Measurements from ENCODE around the gene MIA. TPM values are rescaled to one million over a fixed set of nuclear protein-coding genes. Genes with fewer than 3 reads are reported as not detected.
"Not testable (repeated sequence)": the region's sequence is repeated elsewhere in the genome, so short reads cannot be mapped to it uniquely, and the experiment has no call there.

MIA gene
- total RNA-seq (ENCODE audit: low replicate concordance): not detected in 2 replicates

GRCh38 chr19:40774916-40775631 is at the start of gene MIA:
Gene MIA, plus strand, starts transcription at chr19:40775521. Its CDS starts 22 bp downstream, at chr19:40775543.
- TF ChIP-seq, protein P1, sequence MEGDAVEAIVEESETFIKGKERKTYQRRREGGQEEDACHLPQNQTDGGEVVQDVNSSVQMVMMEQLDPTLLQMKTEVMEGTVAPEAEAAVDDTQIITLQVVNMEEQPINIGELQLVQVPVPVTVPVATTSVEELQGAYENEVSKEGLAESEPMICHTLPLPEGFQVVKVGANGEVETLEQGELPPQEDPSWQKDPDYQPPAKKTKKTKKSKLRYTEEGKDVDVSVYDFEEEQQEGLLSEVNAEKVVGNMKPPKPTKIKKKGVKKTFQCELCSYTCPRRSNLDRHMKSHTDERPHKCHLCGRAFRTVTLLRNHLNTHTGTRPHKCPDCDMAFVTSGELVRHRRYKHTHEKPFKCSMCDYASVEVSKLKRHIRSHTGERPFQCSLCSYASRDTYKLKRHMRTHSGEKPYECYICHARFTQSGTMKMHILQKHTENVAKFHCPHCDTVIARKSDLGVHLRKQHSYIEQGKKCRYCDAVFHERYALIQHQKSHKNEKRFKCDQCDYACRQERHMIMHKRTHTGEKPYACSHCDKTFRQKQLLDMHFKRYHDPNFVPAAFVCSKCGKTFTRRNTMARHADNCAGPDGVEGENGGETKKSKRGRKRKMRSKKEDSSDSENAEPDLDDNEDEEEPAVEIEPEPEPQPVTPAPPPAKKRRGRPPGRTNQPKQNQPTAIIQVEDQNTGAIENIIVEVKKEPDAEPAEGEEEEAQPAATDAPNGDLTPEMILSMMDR (IDR thresholded peaks at IDR 0.05; ENCODE audit: insufficient read depth, low read length): no peak
- H3K4me3 ChIP-seq (ENCODE audit: low read depth, low read length): no peak within 1 kb of the TSS

GRCh38 chr19:40726279-40726678 is 49.0 kb upstream of the MIA start:
- H3K4me3 ChIP-seq (ENCODE audit: low read depth, low read length): no peak overlapping the region
- no peak for DNase-seq (ENCODE audit: low read depth)
- TF ChIP-seq, protein P1 (IDR thresholded peaks at IDR 0.05; ENCODE audit: insufficient read depth, low read length): no peak

More at GRCh38 chr19:40774916-40775631, at the start of gene MIA:
- DNase-seq (ENCODE audit: low read depth): no peak

DNA sequence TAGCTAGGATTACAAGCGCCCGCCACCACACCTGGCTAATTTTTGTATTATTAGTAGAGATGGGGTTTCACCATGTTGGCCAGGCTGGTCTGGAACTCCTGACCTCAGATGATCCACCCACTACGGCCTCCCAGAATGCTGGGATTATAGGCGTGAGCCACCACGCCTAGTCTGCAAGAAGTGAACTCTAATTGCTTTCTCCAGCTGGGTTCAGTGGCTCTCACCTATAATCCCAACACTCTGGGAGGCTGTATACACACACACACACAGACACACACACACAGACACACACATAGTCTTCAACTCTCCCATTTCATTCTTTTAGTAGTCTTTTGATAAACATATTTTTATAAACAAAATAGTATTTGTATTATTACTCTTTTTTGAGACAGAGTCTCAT is 45.3 kb upstream of the MIA start:
- DNase-seq (ENCODE audit: low read depth); H3K4me3 ChIP-seq (ENCODE audit: low read depth, low read length): not testable (repeated sequence)

DNA sequence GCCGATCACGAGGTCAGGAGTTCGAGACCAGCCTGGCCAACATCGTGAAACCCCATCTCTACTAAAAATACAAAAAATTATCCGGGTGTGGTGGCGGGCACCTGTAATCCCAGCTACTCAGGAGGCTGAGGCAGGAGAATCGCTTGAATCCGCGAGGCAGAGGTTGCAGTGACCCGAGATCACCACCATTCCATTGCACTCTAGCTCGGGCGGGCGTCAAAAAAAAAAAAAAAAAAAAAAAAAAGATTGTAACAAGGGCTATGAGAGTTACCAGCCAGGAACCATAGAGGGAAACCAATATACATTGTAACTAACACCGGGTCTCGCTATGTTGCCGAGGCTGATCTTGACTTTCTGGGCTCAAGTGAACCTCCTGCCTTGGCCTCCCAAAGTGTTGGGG is 43.0 kb upstream of the MIA start:
- not testable (repeated sequence) for H3K4me3 ChIP-seq (ENCODE audit: low read depth, low read length)

DNA sequence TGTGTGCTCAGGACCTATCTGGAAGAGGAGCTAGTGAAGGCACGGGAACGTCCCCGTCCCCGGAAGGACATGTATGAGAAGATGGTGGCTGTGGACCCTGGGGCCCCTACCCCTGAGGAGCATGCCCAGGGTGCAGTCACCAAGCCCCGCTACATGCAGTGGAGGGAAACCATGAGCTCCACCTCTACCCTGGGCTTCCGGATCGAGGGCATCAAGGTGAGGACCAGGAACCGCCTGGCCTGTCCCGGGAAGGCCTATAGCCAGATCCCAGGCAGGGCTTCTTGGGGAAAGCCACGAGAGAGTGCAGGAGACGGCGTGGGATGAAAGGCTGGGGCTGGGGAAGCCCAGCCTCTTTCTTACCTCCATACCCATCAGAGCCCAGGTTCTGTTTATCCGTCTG is 42.2 kb upstream of the MIA start:
- TF ChIP-seq, protein P1 (IDR thresholded peaks at IDR 0.05; ENCODE audit: insufficient read depth, low read length): no peak
- DNase-seq (ENCODE audit: low read depth): no peak
- H3K4me3 ChIP-seq (ENCODE audit: low read depth, low read length): no peak overlapping the region

More for the DNA sequence above, 43.0 kb upstream of the MIA start:
- DNase-seq (ENCODE audit: low read depth): not testable (repeated sequence)

DNA sequence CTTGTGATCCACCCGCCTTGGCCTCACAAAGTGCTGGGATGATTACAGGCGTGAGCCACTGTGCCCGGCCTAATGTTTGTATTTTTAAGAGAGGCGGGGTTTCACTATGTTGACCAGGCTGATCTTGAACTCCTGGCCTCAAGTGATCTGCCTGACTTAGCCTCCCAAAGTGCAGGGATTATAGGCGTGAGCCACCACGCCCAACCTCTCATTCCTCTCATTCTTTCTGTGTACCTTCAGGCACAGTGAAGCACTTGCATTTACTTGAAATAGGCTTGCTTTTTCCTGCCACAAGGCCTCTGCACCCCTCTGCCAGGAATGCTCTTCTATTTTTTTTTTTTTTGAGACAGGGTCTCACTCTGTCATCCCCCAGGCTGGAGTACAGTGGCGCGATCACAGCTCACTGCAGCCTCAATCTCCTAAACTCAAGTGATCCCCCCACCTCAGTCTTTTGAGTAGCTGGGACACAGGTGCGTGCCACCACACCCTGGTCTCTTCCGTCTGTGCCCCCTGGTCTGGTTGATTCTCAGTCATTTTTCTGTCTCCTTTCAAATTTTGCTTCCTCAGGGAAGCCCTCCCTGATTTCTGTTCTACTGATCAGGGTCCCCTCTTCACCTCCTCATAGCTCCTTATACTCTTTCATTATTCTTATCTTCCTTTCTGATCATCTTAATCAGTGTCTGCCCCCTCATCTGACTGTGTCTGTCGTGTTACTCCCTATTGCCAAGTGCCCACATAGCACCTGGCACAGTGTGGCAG is 40.1 kb upstream of the MIA start:
- TF ChIP-seq, protein P1 (IDR thresholded peaks at IDR 0.05; ENCODE audit: insufficient read depth, low read length): no peak
- DNase-seq (ENCODE audit: low read depth): no peak

GRCh38 chr19:40736661-40737060 is 38.7 kb upstream of the MIA start:
- DNase-seq (ENCODE audit: low read depth): no peak
- TF ChIP-seq, protein P1 (IDR thresholded peaks at IDR 0.05; ENCODE audit: insufficient read depth, low read length): no peak
- H3K4me3 ChIP-seq (ENCODE audit: low read depth, low read length): no peak overlapping the region

More for the DNA sequence above, 40.1 kb upstream of the MIA start:
- no peak overlapping the region for H3K4me3 ChIP-seq (ENCODE audit: low read depth, low read length)

All from fibroblast of the aortic adventitia (primary cell).